Activated naive CD8-positive, alpha-beta T cell treated with anti-CD3 and anti-CD28 coated beads, Interleukin-2, amount 50 U/mL, for 24 hours (primary cell): ENCODE measurements around the gene SPRY1.

ENCODE experiments used
- ATAC-seq: fragments of 150-1000 bp; cut with Tn5 transposase; one replicate; pipeline ENCODE4 v1.10.0; 2021
- DNase-seq: peaks from one replicate; pipeline ENCODE4 v3.0.0; 2021
- H3K27ac Mint-ChIP-seq: one replicate; pipeline ENCODE4 v1.8.0; 2021; ENCODE audit warnings: mild to moderate bottlenecking, mixed read lengths
- H3K27me3 Mint-ChIP-seq: one replicate; pipeline ENCODE4 v1.8.0; 2021; ENCODE audit warnings: mixed read lengths
- H3K36me3 Mint-ChIP-seq: one replicate; pipeline ENCODE4 v1.8.0; 2021; ENCODE audit warnings: low read depth, mixed read lengths
- H3K4me1 Mint-ChIP-seq: one replicate; pipeline ENCODE4 v1.8.0; 2021; ENCODE audit warnings: mixed read lengths
- H3K4me3 Mint-ChIP-seq: one replicate; pipeline ENCODE4 v1.8.0; 2021; ENCODE audit warnings: mild to moderate bottlenecking, moderate library complexity, mixed read lengths
- H3K9me3 Mint-ChIP-seq: one replicate; pipeline ENCODE4 v1.8.0; 2021; ENCODE audit warnings: mixed read lengths

The SPRY1 gene

DNA sequence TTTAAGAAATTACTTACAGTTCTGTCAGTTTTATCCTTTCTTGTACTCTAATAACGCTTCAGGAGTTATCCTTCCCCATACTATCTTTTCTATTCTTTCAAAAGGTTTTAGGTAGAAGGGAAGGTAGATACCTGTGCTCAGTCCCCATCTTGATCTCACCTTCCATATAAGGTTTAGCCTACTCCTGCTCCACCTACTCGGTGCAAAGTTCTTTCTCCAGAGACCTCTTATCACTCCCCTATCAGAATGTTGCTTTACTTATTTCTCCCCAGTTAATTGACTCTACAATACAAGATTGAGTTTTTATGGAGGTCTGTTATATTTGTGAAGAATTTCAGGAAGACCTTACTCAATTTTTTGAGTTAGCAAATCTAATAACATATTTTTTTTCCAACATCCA lies 33.9 kb downstream of the SPRY1 start:
- Mint-ChIP-seq H3K27me3 (no peaks in the 10 kb centered on the region), H3K9me3 (peaks cover 33% of the 10 kb centered on the region), H3K4me1 (peaks cover 20% of the 10 kb centered on the region), H3K27ac (peak overlapping the region; percentile 8), H3K36me3 (peaks cover 28% of the 10 kb centered on the region), H3K4me3 (no peak overlapping the region)
- no peak for DNase-seq
- ATAC-seq, result no peak

DNA sequence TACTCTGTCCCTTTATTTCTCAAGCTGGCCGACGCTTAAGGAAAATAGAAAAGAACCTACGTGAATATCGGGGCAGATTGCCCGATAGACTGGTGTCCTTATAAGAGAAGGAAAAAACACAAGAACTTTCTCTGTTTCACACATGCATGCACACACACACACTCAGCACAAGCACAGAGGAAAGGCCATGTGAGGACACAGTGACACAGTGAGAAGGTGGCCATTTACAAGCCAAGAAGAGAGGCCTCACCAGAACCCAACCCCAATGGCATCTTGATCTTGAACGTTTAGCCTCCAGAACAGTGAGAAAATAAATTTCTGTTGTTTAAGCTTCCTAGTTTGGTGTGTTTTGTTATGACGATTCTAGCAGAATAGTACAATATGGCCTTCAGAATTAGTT lies 37.0 kb downstream of the SPRY1 start:
- Mint-ChIP-seq H3K4me1 (peaks cover 18% of the 10 kb centered on the region), H3K4me3 (no peak overlapping the region), H3K9me3 (peaks cover 7% of the 10 kb centered on the region), H3K27me3 (no peaks in the 10 kb centered on the region), H3K36me3 (peaks cover 8% of the 10 kb centered on the region), H3K27ac (no peak overlapping the region)
- ATAC-seq (no peak), DNase-seq (no peak)

DNA sequence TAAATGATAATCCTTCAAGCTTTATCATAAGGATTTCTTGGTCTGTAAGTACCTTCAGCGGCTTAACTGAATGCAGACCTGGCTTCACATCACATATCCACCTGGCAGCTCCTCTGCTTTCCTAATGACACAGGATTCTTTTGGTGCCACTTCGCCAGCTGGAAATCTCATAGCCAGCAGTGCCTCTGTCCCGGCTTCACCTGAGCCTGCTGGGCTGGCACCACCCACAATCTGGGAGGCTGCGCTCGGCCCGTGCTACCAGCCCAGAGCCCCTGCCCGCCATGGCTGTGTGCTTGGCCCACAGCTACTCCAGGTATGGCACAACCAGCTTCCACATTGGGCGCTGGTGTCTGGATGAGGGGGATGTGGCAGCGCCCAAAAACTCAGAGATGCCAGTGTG lies 37.4 kb downstream of the SPRY1 start:
- Mint-ChIP-seq H3K4me1 (peaks cover 17% of the 10 kb centered on the region), H3K36me3 (peaks cover 6% of the 10 kb centered on the region), H3K27ac (no peak overlapping the region), H3K4me3 (no peak overlapping the region), H3K27me3 (no peaks in the 10 kb centered on the region), H3K9me3 (peaks cover 6% of the 10 kb centered on the region)
- ATAC-seq (no peak), DNase-seq (no peak)

DNA sequence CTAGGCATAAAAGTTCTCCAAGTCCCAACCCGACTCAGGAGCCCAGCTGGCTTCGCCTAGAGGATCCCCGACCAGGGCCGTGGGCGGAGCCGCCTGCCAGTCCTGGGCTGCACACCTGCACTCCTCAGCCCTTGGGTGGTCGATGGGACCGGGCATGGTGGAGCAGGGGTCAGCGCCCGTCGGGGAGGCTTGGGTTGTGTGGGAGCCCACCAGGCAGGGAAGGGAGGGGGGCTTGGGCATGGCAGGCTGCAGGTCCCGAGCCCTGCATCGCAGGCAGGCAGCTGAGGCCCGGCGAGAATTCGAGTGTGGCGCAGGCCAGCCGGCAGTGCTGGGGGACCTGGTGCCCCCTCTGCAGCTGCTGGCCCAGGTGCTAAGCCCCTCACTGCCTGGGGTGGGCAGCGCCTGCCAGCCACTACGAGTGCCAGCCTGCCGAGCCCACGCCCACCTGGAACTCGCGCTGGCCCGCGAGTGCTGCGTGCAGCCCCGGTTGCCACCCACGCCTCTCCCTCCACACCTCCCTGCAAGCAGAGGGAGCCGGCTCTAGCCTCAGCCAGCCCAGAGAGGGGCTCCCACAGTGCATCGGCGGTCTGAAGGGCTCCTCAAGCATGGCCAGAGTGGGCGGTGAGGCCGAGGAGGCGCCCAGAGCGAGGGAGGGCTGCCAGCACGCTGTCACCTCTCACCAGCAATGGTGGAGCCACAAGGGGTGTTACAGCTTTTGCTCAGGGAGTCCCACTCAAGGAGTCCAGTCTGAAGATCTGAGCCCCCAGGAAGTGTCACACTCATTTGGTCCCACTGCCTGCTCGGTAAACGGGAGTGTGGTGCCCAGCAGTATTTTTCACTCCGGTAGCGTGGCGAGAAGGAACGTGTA lies 38.9 kb downstream of the SPRY1 start:
- DNase-seq (no peak), ATAC-seq (no peak)
- no peaks in the 10 kb centered on the region for H3K9me3 Mint-ChIP-seq
- no peaks in the 10 kb centered on the region for H3K27me3 Mint-ChIP-seq
- H3K27ac Mint-ChIP-seq, result no peak overlapping the region
- no peak overlapping the region for H3K4me3 Mint-ChIP-seq
- no peaks in the 10 kb centered on the region for H3K36me3 Mint-ChIP-seq
- H3K4me1 Mint-ChIP-seq, result peaks cover 2% of the 10 kb centered on the region

DNA sequence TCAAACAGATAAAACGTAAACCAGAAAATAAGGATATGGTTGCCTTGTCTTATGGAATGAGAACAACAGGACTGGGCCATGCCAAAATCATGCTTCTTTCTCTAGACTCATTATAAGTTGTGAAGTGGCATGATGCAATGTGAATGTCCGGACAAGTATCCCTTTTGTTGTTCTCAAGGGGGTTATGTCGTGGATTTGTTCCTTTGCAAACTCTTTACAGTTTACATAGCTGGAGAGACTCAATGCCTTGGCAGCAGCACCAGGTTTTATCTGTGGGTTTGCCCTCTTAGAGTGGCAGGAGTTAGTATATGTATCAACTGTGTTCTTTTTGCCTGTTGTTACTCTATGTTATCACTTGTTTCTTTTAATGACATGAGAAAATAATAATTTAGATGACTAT lies 41.4 kb downstream of the SPRY1 start:
- no peak for DNase-seq
- H3K36me3 Mint-ChIP-seq, result no peaks in the 10 kb centered on the region
- no peak overlapping the region for H3K4me3 Mint-ChIP-seq
- ATAC-seq, result no peak
- H3K27me3 Mint-ChIP-seq, result no peaks in the 10 kb centered on the region
- H3K9me3 Mint-ChIP-seq, result no peaks in the 10 kb centered on the region
- peaks cover 10% of the 10 kb centered on the region for H3K4me1 Mint-ChIP-seq
- no peak overlapping the region for H3K27ac Mint-ChIP-seq

DNA sequence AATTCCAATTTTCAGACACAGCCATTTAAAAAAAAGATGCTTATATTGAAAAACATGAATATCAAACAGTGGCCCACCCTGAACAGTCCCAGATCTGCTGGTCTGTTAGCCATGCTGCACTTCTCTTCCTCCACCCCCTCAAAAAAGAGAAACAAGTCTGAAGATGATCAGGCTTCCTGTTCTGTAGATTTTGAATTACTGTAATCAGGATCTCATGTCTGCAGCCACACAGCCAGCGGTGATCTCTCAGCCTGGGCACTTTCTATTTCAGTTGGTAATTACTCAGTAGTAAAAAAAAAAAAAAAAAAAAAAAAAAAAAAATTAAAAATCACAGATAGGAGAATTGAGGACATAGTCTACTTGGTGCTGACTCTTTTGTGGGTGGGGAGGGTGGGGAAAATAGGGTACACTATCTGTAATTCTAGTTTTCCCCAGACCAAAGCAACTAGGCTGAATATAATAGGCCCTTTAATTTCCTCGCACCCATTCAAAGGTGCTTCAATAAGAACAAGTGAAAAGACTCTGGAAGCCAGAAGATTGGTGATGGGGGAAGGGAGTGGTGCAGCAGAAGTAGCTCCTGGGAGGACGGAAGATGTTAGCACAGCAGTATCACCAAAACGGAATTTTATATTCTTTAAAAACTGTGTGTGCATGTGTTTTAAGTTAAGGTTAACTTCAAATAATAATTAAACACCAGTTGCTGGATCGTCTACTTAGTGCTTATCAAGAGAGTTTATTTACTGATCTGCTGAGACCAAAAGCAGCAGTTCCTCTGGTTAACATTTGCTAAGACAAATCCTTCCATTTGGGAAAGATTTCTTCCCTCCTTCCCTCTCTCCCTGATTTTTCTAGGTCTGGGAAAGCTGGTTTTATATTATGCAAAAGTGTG lies 47.0 kb downstream of the SPRY1 start:
- Mint-ChIP-seq H3K9me3 (no peaks in the 10 kb centered on the region), H3K4me3 (peak overlapping the region; percentile 65), H3K36me3 (no peaks in the 10 kb centered on the region), H3K4me1 (peaks cover 48% of the 10 kb centered on the region), H3K27ac (peak overlapping the region; percentile 92), H3K27me3 (no peaks in the 10 kb centered on the region)
- DNase-seq (no peak), ATAC-seq (peak; percentile 69)

DNA sequence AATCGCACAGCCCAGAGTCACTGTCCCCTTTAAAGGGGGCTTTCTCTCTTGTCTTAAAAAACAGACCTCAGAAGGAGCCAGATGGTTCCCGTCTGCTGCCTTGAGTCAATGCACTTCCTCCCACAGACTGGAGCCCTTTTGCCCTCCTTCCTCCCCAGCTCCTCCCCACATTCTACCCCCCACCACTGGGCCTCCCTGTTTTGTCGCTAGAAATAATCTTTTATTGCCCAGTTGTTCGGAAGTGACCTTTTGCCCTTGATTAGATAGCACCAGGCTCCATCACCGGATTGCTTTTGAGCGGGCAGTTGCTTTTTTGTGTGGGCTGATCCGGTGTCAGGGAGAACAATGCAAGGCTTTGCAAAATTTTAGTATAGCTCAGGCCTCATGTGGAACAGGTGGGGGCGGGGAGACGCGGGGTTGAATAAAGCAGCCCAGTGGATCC lies 47.7 kb downstream of the SPRY1 start:
- H3K4me3 Mint-ChIP-seq, result peak overlapping the region; percentile 65
- no peaks in the 10 kb centered on the region for H3K27me3 Mint-ChIP-seq
- DNase-seq, result peak; percentile 66
- peaks cover 1% of the 10 kb centered on the region for H3K36me3 Mint-ChIP-seq
- peak; percentile 90 for ATAC-seq
- H3K27ac Mint-ChIP-seq, result peak overlapping the region; percentile 92
- peaks cover 52% of the 10 kb centered on the region for H3K4me1 Mint-ChIP-seq
- H3K9me3 Mint-ChIP-seq, result peaks cover 2% of the 10 kb centered on the region

DNA sequence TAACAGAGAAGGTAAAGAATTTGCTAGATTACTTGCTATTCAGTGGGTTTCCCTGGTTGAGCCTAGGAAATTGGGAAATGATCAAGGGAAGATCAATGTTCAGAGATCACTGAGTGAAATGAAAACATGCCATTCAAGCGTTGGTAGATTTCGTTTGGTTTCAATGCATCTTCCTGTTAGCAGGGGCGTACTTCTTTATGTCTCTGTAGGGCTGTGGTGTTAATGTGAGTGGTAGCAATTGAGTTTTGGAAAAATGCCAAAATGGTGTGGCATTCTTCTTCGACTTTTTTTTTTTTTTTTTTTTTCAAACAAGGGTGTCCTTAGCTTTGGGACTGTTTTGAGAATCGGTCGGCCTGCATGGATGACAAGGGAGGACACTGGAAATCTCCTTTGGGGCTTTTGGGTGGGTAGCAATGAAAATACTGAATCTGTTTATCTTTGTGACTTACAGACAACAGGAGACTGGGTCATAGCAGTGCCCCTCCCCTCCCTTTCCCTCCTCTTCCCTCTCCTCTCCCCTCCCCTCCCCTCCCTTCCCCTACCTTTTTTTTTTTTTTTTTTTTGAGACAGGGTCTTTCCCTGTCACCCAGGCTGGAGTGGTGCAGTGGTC lies 50.4 kb downstream of the SPRY1 start:
- ATAC-seq (no peak), DNase-seq (no peak)
- Mint-ChIP-seq H3K36me3 (peaks cover 4% of the 10 kb centered on the region), H3K27me3 (no peaks in the 10 kb centered on the region), H3K4me3 (peak overlapping the region; percentile 30), H3K27ac (peak overlapping the region; percentile 56), H3K9me3 (peaks cover 4% of the 10 kb centered on the region), H3K4me1 (peaks cover 75% of the 10 kb centered on the region)

DNA sequence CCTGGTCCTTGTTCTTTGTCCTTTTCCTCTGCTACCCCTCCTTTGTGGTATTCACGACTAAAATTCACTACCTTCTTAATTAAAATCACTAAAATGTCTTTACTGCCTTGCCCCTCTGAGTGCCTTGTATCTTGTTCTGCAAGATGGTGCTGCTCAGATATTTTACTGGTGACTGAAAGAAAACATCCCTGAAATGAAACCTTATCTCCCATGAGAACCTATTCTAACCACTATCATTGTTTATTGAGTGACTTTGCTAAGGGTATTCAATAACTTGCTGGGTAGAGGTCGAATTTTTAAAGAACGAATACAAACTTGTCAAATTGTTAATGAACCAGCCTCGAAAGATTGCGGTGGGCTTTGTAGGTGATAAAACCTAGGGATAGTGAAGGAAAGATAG lies 52.8 kb downstream of the SPRY1 start:
- ATAC-seq, result no peak
- peaks cover 4% of the 10 kb centered on the region for H3K36me3 Mint-ChIP-seq
- H3K27me3 Mint-ChIP-seq, result peaks cover 2% of the 10 kb centered on the region
- no peak for DNase-seq
- peak overlapping the region; percentile 61 for H3K27ac Mint-ChIP-seq
- H3K9me3 Mint-ChIP-seq, result peaks cover 4% of the 10 kb centered on the region
- peaks cover 70% of the 10 kb centered on the region for H3K4me1 Mint-ChIP-seq
- no peak overlapping the region for H3K4me3 Mint-ChIP-seq

DNA sequence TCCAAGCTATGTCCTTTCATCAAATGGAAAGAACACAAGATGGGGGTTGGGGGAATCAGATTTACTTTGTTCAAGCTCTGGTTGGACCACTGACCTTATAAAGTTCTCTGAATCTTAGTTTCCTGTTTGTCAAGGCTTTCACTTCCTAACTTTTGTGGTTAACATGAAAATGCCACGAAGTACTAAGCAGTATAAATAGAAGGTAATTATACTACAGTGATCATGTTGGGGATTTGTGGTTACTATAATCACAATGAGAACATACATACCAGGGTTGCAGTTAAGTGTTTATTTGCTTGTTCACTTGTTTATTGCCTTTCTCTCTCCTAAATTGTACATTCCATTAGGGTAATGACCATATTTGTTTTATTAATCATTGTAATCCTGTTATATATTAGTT lies 53.2 kb downstream of the SPRY1 start:
- peak overlapping the region; percentile 54 for H3K4me3 Mint-ChIP-seq
- peak overlapping the region; percentile 61 for H3K27ac Mint-ChIP-seq
- H3K4me1 Mint-ChIP-seq, result peaks cover 67% of the 10 kb centered on the region

DNA sequence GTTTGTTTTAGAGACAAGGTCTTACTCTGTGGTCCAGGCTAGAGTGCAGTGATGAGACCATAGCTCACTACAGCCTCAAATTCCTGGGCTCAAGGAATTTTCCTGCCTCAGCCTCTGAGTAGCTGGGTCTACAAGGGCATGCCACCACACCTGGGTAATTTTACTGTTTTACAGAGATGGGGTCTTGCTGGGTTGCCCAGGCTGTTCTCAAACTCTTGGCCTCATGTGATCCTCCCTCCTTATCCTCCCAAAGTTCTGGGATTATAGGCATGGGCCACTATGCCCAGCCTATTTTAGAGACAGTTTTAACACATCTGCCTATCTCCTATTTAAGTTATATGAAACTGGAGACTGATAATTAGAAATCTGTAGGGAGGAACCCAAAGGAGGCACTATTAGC lies 53.8 kb downstream of the SPRY1 start:
- H3K27ac Mint-ChIP-seq, result peak overlapping the region; percentile 61

More for the DNA sequence above, 53.2 kb downstream of the SPRY1 start:
- Mint-ChIP-seq H3K9me3 (peaks cover 4% of the 10 kb centered on the region), H3K36me3 (peaks cover 4% of the 10 kb centered on the region), H3K27me3 (peaks cover 2% of the 10 kb centered on the region)
- ATAC-seq (peak; percentile 78), DNase-seq (no peak)

DNA sequence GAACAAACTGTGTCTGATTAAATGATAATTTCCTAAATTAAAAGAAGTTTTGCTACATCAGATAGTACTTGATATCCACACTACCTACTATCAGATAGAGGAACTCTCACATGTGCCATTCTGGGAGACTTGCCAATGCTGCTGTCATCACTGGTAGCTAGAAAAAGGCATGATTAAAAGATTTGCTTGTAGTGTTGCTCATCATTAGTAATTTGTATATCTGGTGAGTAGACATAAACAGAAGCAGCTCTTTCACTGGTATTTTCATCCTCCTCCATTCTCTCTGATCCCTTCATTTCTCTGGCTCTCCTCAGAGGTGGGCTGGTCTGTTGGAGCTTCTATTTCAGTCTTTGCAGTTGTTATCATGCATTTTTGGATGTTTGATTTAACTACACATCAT lies 56.0 kb downstream of the SPRY1 start:
- DNase-seq (peak; percentile 38), ATAC-seq (peak; percentile 44)
- Mint-ChIP-seq H3K36me3 (peaks cover 4% of the 10 kb centered on the region), H3K27me3 (peaks cover 2% of the 10 kb centered on the region), H3K27ac (peak overlapping the region; percentile 70), H3K4me3 (no peak overlapping the region), H3K4me1 (peaks cover 51% of the 10 kb centered on the region), H3K9me3 (peaks cover 8% of the 10 kb centered on the region)

More for the DNA sequence above, 53.8 kb downstream of the SPRY1 start:
- Mint-ChIP-seq H3K4me1 (peaks cover 66% of the 10 kb centered on the region), H3K9me3 (peaks cover 4% of the 10 kb centered on the region), H3K27me3 (peaks cover 2% of the 10 kb centered on the region), H3K4me3 (peak overlapping the region; percentile 54), H3K36me3 (peaks cover 4% of the 10 kb centered on the region)
- DNase-seq, result no peak
- no peak for ATAC-seq

DNA sequence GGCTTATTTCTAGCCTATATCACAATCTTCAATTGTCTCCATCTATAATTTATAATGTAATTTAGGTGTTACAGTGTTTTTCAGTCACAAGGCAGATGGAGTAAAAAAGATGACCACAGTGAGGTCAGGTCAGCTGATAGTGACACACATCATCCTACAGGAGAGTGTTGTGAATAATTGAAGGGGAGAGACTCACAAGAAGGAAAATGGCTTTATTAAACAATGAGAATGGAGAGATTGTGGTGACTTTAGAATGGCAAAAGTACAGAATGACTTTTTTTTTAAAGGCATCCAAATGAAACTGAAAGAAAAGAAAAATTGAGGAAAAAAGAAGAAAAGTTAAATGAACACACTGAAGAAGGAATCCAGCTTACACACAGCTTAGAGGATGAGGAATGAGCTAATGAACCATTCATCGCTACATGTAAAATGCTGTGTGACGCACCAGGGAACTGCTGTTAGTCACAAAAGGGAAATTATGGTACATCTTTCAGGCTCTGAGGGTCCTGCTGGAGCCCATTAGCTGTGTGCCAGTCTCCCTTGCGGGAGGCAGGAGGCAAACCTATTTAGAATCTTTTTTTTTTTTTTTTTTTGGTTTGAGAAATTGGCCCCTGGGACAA lies 56.6 kb downstream of the SPRY1 start:
- Mint-ChIP-seq H3K4me1 (peaks cover 51% of the 10 kb centered on the region), H3K36me3 (peaks cover 4% of the 10 kb centered on the region), H3K27me3 (peaks cover 2% of the 10 kb centered on the region), H3K9me3 (peaks cover 8% of the 10 kb centered on the region), H3K4me3 (no peak overlapping the region), H3K27ac (peak overlapping the region; percentile 70)
- DNase-seq, result no peak
- peak; percentile 55 for ATAC-seq
